Activated CD4-positive, alpha-beta memory T cell treated with anti-CD3 and anti-CD28 coated beads for 36 hours (primary cell): ENCODE measurements around the gene BDH2. TPM values are rescaled to one million over a fixed set of nuclear protein-coding genes. Genes with fewer than 3 reads are reported as not detected.
A peak's percentile ranks its signal among the peaks of the same experiment; 100 is the strongest.

Source experiments
- CTCF ChIA-PET: fragments of 350-600 bp; sonication (Branson Sonifier 250); formaldehyde crosslinking; loops from one replicate; lab custom pipeline; 2021; ENCODE audit warnings: antibody characterized with exemption, inconsistent platforms; lab: Charles Lee
- POLR2A ChIA-PET: fragments of 350-600 bp; sonication (Branson Sonifier 250); formaldehyde crosslinking; loops from one replicate; lab custom pipeline; 2021; ENCODE audit warnings: antibody characterized with exemption; lab: Charles Lee
- DNase-seq: peaks from one replicate; pipeline ENCODE4 v3.0.0-alpha.2; 2020
- H3K27ac Mint-ChIP-seq: one replicate; pipeline ENCODE4 v1.8.0; 2021; ENCODE audit warnings: mixed read lengths
- H3K27me3 Mint-ChIP-seq: one replicate; pipeline ENCODE4 v1.8.0; 2021; ENCODE audit warnings: mixed read lengths
- H3K36me3 Mint-ChIP-seq: one replicate; pipeline ENCODE4 v1.8.0; 2021; ENCODE audit warnings: mixed read lengths
- H3K4me1 Mint-ChIP-seq: one replicate; pipeline ENCODE4 v1.8.0; 2021; ENCODE audit warnings: low read depth, mixed read lengths
- H3K4me3 Mint-ChIP-seq: one replicate; pipeline ENCODE4 v1.8.0; 2021; ENCODE audit warnings: mild to moderate bottlenecking, mixed read lengths
- H3K9me3 Mint-ChIP-seq: one replicate; pipeline ENCODE4 v1.8.0; 2021; ENCODE audit warnings: mixed read lengths
- intact Hi-C: fragments of 100-400 bp; cut with micrococcal nuclease; formaldehyde crosslinking; loops from one replicate; pipeline ENCODE4 v1.15.1; 2023
- total RNA-seq, 2 experiments: library from RNA; stranded (reverse); gene quantifications; one replicate each; pipeline ENCODE4 v1.2.3, GENCODE V29; 2021

Gene BDH2
- total RNA-seq, 2 experiments from 2014 or later: 14.4 to 15.4 TPM

GRCh38 chr4:103052145-103052544 lies 47.5 kb downstream of the BDH2 start:
- no peaks in the 10 kb centered on the region for H3K27me3 Mint-ChIP-seq
- H3K4me1 Mint-ChIP-seq: peaks cover 13% of the 10 kb centered on the region
- POLR2A ChIA-PET: interaction anchor here (1.0 kb wide), 1 partner anchor 32 kb away, joined by 3 read pairs; the partner anchor contains the start of gene SLC9B1
- H3K36me3 Mint-ChIP-seq: peaks cover 22% of the 10 kb centered on the region
- no peaks in the 10 kb centered on the region for H3K9me3 Mint-ChIP-seq
- no peak overlapping the region for H3K4me3 Mint-ChIP-seq
- no peak overlapping the region for H3K27ac Mint-ChIP-seq
- intact Hi-C loops: no loop called here
- no peak for DNase-seq
- CTCF ChIA-PET: interaction anchor here (0.7 to 2.6 kb wide), 2 partner anchors 24 to 39 kb away, joined by 3 to 12 read pairs; partner anchors contain the start of gene SLC9B2

DNA sequence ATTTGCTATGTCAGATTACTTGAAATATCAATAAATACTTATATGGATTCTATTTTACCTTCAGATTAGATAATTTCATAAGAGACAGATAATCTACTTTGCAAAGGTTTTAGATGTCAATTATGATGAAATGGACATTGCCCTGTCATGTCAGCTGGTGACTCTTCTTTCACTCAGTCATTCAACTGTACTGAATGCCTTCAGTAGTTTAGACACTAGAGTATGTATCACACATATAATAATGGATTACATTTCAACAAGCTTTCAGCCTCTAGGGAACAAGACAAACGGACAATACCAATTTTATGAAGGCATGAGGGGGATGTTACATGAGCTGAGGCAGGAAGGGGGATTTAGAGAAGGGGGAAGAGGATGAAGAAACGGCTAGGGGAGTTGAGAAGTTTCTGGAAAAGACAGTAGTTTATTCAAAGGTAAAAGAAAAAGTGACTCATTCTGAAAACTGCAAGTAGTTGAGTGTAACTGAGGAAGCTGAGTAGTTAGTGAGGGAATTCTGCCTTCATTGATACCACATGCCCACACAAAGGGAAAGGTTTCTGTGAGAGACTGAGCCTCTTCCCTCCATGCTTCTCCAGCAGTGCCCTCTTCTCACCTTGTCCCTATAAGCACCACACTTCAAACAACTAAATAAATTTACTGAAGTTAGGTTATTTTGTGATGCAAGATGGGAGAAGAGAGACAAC lies 48.7 kb downstream of the BDH2 start:
- peak overlapping the region; percentile 48 for H3K27ac Mint-ChIP-seq
- ChIA-PET CTCF (interaction anchor here (0.6 to 2.6 kb wide), 2 partner anchors 41 to 290 kb away, joined by 4 to 12 read pairs; partner anchors contain the start of gene MANBA), POLR2A (interaction anchor here (1.3 kb wide), 1 partner anchor 26 kb away, joined by 3 read pairs; the partner anchor contains the start of gene SLC9B2)
- intact Hi-C loops: loop anchor here (2.0 kb wide), 1 partner anchor 24 kb away; no protein-coding TSS in a partner anchor
- H3K27me3 Mint-ChIP-seq: no peaks in the 10 kb centered on the region
- H3K36me3 Mint-ChIP-seq: peaks cover 27% of the 10 kb centered on the region
- DNase-seq: no peak
- H3K9me3 Mint-ChIP-seq: no peaks in the 10 kb centered on the region
- peaks cover 13% of the 10 kb centered on the region for H3K4me1 Mint-ChIP-seq
- H3K4me3 Mint-ChIP-seq: no peak overlapping the region

GRCh38 chr4:103046416-103047290 lies 53.0 kb downstream of the BDH2 start:
- ChIA-PET POLR2A (interaction anchor here (0.5 kb wide), 1 partner anchor 179 kb away, joined by 4 read pairs; no protein-coding TSS in a partner anchor), CTCF (interaction anchor here (0.6 to 4.8 kb wide), 12 partner anchors 9 to 172 kb away, joined by 3 to 65 read pairs (median 4); partner anchors contain the start of genes BDH2 and SLC9B2)
- H3K4me3 Mint-ChIP-seq: no peak overlapping the region
- peak; percentile 40 for DNase-seq
- intact Hi-C loops: loop anchor here (1.0 to 2.0 kb wide), 3 partner anchors 23 to 52 kb away; partner anchors contain the start of gene BDH2
- H3K9me3 Mint-ChIP-seq: no peaks in the 10 kb centered on the region
- no peak overlapping the region for H3K27ac Mint-ChIP-seq
- H3K4me1 Mint-ChIP-seq: peaks cover 10% of the 10 kb centered on the region
- H3K36me3 Mint-ChIP-seq: peaks cover 34% of the 10 kb centered on the region
- no peaks in the 10 kb centered on the region for H3K27me3 Mint-ChIP-seq

- Mint-ChIP-seq H3K4me3 (no peak overlapping the region), H3K36me3 (peaks cover 33% of the 10 kb centered on the region), H3K27ac (no peak overlapping the region), H3K4me1 (no peaks in the 10 kb centered on the region), H3K27me3 (no peaks in the 10 kb centered on the region), H3K9me3 (no peaks in the 10 kb centered on the region)
- intact Hi-C loops: no loop called here
- CTCF ChIA-PET: interaction anchor here (0.9 to 4.8 kb wide), 5 partner anchors 10 to 57 kb away, joined by 3 to 65 read pairs (median 4); partner anchors contain the start of gene SLC9B2
- POLR2A ChIA-PET: no interaction called here
- DNase-seq: no peak
Measured at GRCh38 chr4:103044183-103044582, 55.5 kb downstream of the BDH2 start.

DNA sequence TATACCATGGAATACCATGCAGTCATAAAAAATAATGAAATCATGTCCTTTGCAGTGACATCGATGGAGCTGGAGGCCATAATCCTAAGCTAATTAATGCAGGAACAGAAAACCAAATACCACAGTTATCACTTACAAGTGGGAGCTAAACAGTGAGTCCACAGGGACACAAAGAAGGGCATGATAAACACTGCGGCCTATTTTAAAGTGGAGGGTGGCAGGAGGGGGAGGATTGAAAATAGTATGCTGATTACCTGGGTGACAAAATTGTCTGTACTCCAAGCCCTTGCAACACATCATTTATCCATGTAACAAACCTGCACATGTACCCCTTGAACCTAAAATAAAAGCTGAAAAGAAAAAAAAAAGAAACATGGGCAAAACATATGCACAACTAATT lies 63.5 kb downstream of the BDH2 start:
- no peak for DNase-seq
- H3K36me3 Mint-ChIP-seq: peaks cover 20% of the 10 kb centered on the region
- POLR2A ChIA-PET: no interaction called here
- no peaks in the 10 kb centered on the region for H3K9me3 Mint-ChIP-seq
- intact Hi-C loops: no loop called here
- H3K27me3 Mint-ChIP-seq: no peaks in the 10 kb centered on the region
- H3K27ac Mint-ChIP-seq: no peak overlapping the region
- no peaks in the 10 kb centered on the region for H3K4me1 Mint-ChIP-seq
- H3K4me3 Mint-ChIP-seq: no peak overlapping the region
- CTCF ChIA-PET: interaction anchor here (0.7 to 2.0 kb wide), 2 partner anchors 10 to 56 kb away, joined by 4 read pairs; no protein-coding TSS in a partner anchor

GRCh38 chr4:103032574-103032973 lies 67.1 kb downstream of the BDH2 start:
- peaks cover 24% of the 10 kb centered on the region for H3K36me3 Mint-ChIP-seq
- DNase-seq: no peak
- H3K27ac Mint-ChIP-seq: no peak overlapping the region
- H3K27me3 Mint-ChIP-seq: no peaks in the 10 kb centered on the region
- ChIA-PET POLR2A (no interaction called here), CTCF (interaction anchor here (1.2 to 1.5 kb wide), 3 partner anchors 14 to 59 kb away, joined by 5 to 7 read pairs (median 7); partner anchors contain the start of gene SLC9B2)
- H3K9me3 Mint-ChIP-seq: no peaks in the 10 kb centered on the region
- H3K4me3 Mint-ChIP-seq: no peak overlapping the region
- intact Hi-C loops: no loop called here
- no peaks in the 10 kb centered on the region for H3K4me1 Mint-ChIP-seq

DNA sequence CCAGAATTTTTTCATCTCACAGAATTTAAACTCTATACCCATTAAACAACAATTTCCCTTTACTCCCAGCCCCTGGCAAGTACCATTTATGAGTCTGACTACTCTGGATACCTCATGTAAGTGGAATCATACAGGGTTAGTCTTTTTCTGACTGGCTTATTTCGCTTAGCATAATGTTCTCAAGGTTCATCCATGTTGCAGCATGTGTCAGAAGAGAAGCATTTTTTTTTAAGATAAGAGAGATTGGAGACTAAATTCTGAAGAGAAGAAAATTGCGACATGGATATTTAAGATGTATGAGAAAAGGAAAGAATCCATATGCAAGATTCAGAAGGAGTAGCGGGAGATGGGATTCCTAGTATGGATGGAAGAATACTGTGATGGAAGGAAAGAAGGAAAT lies 68.8 kb downstream of the BDH2 start:
- Mint-ChIP-seq H3K4me3 (no peak overlapping the region), H3K9me3 (no peaks in the 10 kb centered on the region), H3K36me3 (peaks cover 18% of the 10 kb centered on the region), H3K27ac (no peak overlapping the region), H3K4me1 (peaks cover 5% of the 10 kb centered on the region), H3K27me3 (no peaks in the 10 kb centered on the region)
- POLR2A ChIA-PET: no interaction called here
- intact Hi-C loops: no loop called here
- DNase-seq: no peak
- CTCF ChIA-PET: no interaction called here

GRCh38 chr4:103029300-103029699 lies 70.3 kb downstream of the BDH2 start:
- POLR2A ChIA-PET: interaction anchor here (1.2 kb wide), 1 partner anchor 213 kb away, joined by 3 read pairs; no protein-coding TSS in a partner anchor
- no peak overlapping the region for H3K27ac Mint-ChIP-seq
- H3K27me3 Mint-ChIP-seq: no peaks in the 10 kb centered on the region
- H3K4me1 Mint-ChIP-seq: peaks cover 7% of the 10 kb centered on the region
- no peaks in the 10 kb centered on the region for H3K9me3 Mint-ChIP-seq
- CTCF ChIA-PET: interaction anchor here (1.1 kb wide), 1 partner anchor 62 kb away, joined by 3 read pairs; no protein-coding TSS in a partner anchor
- intact Hi-C loops: no loop called here
- DNase-seq: no peak
- H3K4me3 Mint-ChIP-seq: no peak overlapping the region
- peaks cover 17% of the 10 kb centered on the region for H3K36me3 Mint-ChIP-seq

Other genes starting within 250 kb of the BDH2 start
- 10 to 100 TPM; 28.5 to 32.8 TPM for gene CISD2, start 230.8 kb downstream of the BDH2 start, total RNA-seq
- gene SLC9B1, start 80.1 kb downstream of the BDH2 start, total RNA-seq: 1 to 10 TPM; 1.9 to 2.4 TPM
- 10 to 100 TPM; 25.6 to 29.6 TPM for gene SLC9B2, start 23.1 kb downstream of the BDH2 start, total RNA-seq
- 10 to 100 TPM; 41.9 to 49.1 TPM for gene CENPE, start 98.5 kb upstream of the BDH2 start, total RNA-seq